ENCODE data around the gene D2HGDH. TPM values are rescaled to one million over a fixed set of nuclear protein-coding genes. Genes with fewer than 3 reads are reported as not detected.
A peak's percentile ranks its signal among the peaks of the same experiment; 100 is the strongest.
"Not testable (repeated sequence)": the region's sequence is repeated elsewhere in the genome, so short reads cannot be mapped to it uniquely, and the experiment has no call there.

D2HGDH gene
- total RNA-seq, 4 donors from 2014 or later, result 12.5 to 21.8 (median 13.3) TPM

- Histone ChIP-seq H3K4me1 (peaks cover 0 to 10% (median 0%) of the 10 kb centered on the region in 3 donors), H3K4me3 (no peak overlapping the region), H3K36me3 (peaks cover 0 to 41% of the 10 kb centered on the region in 2 donors), H3K27me3 (no peaks in the 10 kb centered on the region), H3K9me3 (no peaks in the 10 kb centered on the region), H3K27ac (peak overlapping the region in 2 of 4 donors; percentile 19 to 33)
- WGBS, 2 donors (ENCODE audit: low coverage in 1 of 2), result 85% methylated on average over 4 of the region's 19 CpGs; no CpG with 5 or more reads in 1 of the 2 donors
- peak; percentile 56 for ATAC-seq
- TF ChIP-seq CTCF (IDR thresholded peaks at IDR 0.05), result no peak
- TF ChIP-seq POLR2A (IDR thresholded peaks at IDR 0.05), result no peak
- no peak for TF ChIP-seq POLR2AphosphoS5 (IDR thresholded peaks at IDR 0.05)
- TF ChIP-seq EP300 (IDR thresholded peaks at IDR 0.05), result no peak
Measured at GRCh38 chr2:241728627-241729026, 5.8 kb upstream of the D2HGDH start.

GRCh38 chr2:241729868-241730267 is 4.6 kb upstream of the D2HGDH start:
- TF ChIP-seq CTCF (IDR thresholded peaks at IDR 0.05) (no peak), POLR2AphosphoS5 (IDR thresholded peaks at IDR 0.05) (no peak), POLR2A (IDR thresholded peaks at IDR 0.05) (no peak), EP300 (IDR thresholded peaks at IDR 0.05) (no peak)
- Histone ChIP-seq H3K36me3 (peaks cover 0 to 28% of the 10 kb centered on the region in 2 donors), H3K4me1 (peaks cover 0 to 17% (median 3%) of the 10 kb centered on the region in 3 donors), H3K4me3 (no peak overlapping the region), H3K27ac (no peak overlapping the region), H3K9me3 (no peaks in the 10 kb centered on the region), H3K27me3 (no peaks in the 10 kb centered on the region)
- WGBS, 2 donors (ENCODE audit: low coverage in 1 of 2), result 90% methylated on average over 3 to 5 of the region's 6 CpGs
- ATAC-seq, result no peak

DNA sequence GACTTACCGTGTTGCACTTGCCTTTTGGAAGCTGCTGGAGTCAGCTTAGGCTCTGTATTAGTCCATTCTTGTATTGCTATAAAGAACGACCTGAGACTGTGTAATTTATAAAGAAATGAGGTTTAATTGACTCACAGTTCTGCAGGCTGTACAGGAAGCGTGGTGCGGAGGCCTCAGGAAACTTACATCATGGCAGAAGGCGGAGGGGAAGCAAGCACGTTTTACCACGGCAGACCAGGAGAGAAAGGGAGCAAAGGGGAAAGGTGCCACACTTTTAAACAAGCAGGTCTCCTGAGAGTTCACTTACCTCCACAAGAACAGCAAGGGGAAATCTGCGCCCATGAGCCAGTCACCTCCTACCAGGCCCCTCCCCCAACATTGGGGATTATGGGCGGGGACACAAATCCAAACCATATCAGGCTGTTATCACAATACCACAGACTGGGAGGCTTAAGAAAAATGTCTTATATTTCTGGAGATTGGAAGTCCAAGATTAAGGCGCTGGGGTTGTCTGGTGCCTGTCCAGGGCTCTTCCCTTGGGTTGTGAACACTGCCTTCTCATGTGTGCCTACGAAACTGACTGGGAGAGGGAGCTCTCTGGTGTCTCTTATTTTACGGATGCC is 3.6 kb upstream of the D2HGDH start:
- Histone ChIP-seq H3K27ac (no peak overlapping the region), H3K4me3 (no peak overlapping the region), H3K4me1 (peaks cover 0 to 23% (median 3%) of the 10 kb centered on the region in 3 donors), H3K27me3 (no peaks in the 10 kb centered on the region), H3K36me3 (peaks cover 0 to 19% of the 10 kb centered on the region in 2 donors), H3K9me3 (no peaks in the 10 kb centered on the region)
- no peak for ATAC-seq
- WGBS, 2 donors (ENCODE audit: low coverage in 1 of 2), result 69 to 88% methylated on average over 5 to 6 of the region's 12 CpGs
- TF ChIP-seq POLR2AphosphoS5 (IDR thresholded peaks at IDR 0.05) (no peak), EP300 (IDR thresholded peaks at IDR 0.05) (no peak), POLR2A (IDR thresholded peaks at IDR 0.05) (no peak), CTCF (IDR thresholded peaks at IDR 0.05) (no peak)

DNA sequence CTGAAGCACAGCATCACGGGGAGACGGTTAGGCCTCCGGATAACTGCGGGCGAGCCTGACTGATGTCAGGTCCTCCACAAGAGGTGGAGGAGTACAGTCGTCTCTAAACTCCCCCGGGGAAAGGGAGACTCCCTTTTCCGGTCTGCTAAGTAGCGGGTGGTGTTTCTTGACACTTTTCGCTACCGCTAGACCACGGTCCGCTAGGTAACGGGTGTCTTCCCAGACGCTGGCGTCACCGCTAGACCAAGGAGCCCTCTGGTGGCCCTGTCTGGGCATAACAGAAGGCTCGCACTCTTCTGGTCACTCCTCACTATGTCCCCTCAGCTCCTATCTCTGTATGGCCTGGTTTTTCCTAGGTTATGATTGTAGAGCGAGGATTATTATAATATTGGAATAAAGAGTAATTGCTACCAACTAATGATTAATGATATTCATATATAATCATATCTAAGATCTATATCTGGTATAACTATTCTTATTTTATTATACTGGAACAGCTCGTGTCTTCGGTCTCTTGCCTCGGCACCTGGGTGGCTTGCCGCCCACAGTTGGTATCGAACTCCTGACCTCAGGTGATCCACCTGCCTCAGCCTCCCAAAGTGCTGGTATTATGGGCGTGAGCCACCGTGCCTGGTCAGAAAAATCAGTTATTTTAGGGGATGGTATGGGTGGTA is 1.8 kb upstream of the D2HGDH start:
- not testable (repeated sequence) for H3K36me3 ChIP-seq, H3K9me3 ChIP-seq, H3K27ac ChIP-seq, H3K27me3 ChIP-seq, ATAC-seq
- peaks cover 0 to 28% (median 3%) of the 10 kb centered on the region in 3 donors for H3K4me1 ChIP-seq
- peak in 3 of 4 experiments; percentile 57 to 66 (median 60) for TF ChIP-seq CTCF (IDR thresholded peaks at IDR 0.05)
- H3K4me3 ChIP-seq, result peak overlapping the region in 1 of 2 donors; percentile 22
- 61 to 85% methylated on average over 6 to 7 of the region's 26 CpGs for WGBS, 2 donors (ENCODE audit: low coverage in 1 of 2)
